HG02759 (cell line): ENCODE data around the gene JCAD.
"Not testable (repeated sequence)": the region's sequence is repeated elsewhere in the genome, so short reads cannot be mapped to it uniquely, and the experiment has no call there.

ENCODE experiments used
- ATAC-seq: cut with Tn5 transposase; IDR thresholded peaks from one replicate; pipeline ENCODE4 v1.9.1; 2021; ENCODE audit warnings: mild to moderate bottlenecking, moderate library complexity; ENCODE audit not compliant: unreplicated experiment

Gene JCAD

GRCh38 chr10:29993319-29993915 lies 66.0 kb downstream of the JCAD start:
- ATAC-seq: no peak

GRCh38 chr10:29992914-29993313 lies 66.5 kb downstream of the JCAD start:
- ATAC-seq: no peak

GRCh38 chr10:29991382-29991781 lies 68.0 kb downstream of the JCAD start:
- ATAC-seq: no peak

- ATAC-seq: no peak
Observed at GRCh38 chr10:29987471-29987870, 71.9 kb downstream of the JCAD start.

- no peak for ATAC-seq
Observed at GRCh38 chr10:29982997-29983648, 76.3 kb downstream of the JCAD start.

GRCh38 chr10:29981510-29981909 lies 77.9 kb downstream of the JCAD start:
- no peak for ATAC-seq

- ATAC-seq: no peak
Observed at GRCh38 chr10:29980084-29980483, 79.3 kb downstream of the JCAD start.

DNA sequence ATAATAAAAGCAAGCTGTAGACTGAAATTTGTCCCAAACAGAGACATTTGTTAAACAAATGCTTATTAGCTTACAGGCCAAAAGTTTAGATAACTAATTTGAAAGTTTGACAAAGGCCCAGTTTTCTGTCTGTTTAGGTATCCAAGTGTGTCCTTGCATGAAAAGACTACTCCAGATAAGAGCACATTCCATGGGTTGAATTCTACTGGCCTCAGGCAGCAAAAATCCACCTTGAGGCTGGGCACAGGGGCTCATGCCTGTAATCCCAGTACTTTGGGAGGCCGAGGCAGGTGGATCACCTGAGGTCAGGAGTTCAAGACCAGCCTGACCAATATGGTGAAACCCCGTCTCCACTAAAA lies 80.0 kb downstream of the JCAD start:
- ATAC-seq: not testable (repeated sequence)

- ATAC-seq: no peak
Observed at GRCh38 chr10:29977171-29977570, 82.2 kb downstream of the JCAD start.

DNA sequence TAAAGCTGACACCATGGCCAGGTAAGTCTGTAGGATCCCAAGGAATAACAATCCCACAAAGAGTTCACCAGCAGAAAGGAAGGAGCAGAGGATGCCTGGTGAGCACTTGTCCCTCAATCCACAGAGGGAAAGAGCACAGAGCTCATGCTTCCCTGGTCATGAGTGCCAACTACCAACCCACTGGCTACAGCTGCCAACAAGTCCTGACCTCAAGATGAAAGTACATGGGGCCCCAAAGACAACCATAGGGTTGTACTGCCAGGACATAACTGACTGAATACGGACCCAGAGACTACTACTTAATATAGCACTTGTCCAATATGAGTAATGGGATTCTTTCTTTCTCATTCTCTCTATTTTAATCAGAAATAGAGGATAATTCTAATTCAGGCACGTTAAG lies 83.3 kb downstream of the JCAD start:
- no peak for ATAC-seq

GRCh38 chr10:29974773-29975172 lies 84.6 kb downstream of the JCAD start:
- ATAC-seq: no peak

- ATAC-seq: no peak
Observed at GRCh38 chr10:29973921-29974320, 85.5 kb downstream of the JCAD start.

DNA sequence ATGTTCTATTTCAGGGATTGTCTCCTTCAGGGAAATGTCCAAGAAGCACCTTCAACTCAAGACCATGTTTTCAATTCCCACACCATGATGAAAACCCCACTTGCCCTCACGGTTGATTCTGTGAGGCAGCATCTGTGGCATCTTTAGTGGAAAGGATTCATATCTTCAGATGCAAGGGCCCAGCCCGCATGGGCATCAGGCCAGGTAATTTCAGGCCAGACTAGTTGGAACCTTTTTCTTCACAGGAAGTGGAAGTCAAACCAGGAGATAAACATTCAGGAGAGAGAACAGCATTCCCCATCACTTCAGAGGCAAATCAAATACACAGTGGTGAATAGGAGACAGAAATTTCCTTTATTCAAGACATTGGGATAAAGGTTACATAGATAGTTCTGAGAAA lies 88.8 kb downstream of the JCAD start:
- no peak for ATAC-seq

DNA sequence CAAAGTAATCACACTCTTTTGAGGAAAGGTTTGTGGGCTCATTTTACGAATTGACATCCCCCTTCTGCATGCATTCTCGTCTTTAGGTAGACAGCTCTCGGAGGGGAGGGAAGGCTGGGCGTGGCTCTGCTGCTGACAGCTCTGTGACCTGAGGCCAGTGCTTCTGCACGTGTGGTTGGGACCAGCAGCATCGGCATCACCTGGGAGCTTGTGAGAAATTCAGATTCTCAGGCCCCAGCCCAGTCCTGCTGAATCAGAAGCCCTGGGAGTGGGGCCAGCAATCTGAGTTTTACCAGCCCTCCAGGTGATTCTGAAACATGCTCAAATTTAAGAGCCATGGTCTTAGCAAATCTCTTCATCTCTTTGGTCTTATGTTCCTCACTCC lies 89.4 kb downstream of the JCAD start:
- ATAC-seq: no peak

DNA sequence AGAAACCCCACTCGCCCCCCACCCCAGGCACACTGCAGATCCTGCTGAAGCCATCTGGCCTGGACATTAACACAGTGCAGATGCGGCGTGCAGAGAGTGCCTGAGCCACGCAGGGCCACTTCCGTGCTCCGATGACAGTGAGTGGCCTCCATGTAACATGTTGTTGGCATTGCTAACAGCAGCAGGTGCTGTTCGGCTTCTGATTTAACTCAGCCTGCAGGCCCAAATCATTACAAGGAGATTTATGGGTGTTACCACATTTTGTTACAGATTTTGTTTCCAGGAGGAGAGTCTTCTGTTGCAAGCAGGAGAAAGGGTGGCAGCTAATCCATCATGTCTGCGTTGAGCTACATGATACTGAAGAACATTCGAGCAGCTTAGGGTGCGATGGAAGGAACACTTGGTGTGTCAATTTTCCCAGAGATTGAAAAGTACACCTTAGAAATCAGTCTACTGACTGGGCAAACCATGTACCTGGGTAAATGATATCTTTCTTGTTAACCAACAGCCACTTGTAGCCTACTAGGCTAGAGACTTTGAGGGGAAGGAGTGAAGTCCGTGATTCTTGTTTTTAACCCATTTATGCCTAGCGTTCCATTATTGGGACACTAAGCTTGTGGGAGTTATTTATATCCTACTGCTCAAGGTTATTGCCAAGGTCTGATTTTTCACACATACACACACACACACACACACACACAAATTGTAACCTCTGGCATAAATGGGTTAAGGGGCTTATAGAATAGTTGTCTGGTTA lies 90.0 kb downstream of the JCAD start:
- ATAC-seq: no peak

DNA sequence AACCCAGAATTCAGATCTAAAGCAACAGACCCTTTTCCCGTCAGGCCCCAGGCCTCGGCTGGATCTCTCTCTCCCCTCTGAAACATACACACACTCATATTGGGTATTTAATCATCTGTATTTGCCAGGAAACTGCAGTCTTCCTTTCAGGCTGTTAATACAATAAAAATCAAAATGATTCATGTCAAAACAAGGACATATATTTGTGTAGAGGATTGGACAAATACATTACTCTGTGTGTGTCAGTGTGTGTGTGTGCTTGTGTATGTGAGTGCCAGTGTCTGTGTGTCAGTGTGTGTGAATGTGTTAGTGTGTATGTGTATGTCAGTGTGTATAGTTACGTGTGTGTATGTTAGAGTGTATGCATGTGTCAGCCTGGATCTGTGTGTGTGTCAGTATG lies 90.8 kb downstream of the JCAD start:
- no peak for ATAC-seq

DNA sequence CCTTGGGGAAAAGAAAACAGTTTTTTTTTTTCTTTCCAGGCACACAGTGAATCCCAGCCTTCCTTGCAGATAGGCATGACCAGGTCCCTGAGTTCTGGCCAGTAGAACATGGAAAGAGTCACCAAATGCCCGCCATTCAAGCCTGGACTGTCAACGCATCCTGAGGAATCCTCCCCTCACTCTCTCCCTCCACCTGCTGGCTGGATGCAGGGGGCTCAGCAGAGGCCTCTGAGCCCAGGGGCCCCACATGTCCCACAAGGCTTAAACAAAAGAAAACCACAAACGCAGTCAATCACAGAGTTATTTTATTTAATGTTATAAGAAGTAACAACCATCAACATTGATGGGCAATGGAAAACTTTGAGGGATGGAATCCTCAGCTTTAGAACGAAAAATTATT lies 93.1 kb downstream of the JCAD start:
- ATAC-seq: no peak
